Neural progenitor cell (in vitro differentiated cells): ENCODE results near the gene LIPC. TPM values are rescaled to one million over a fixed set of nuclear protein-coding genes. Genes with fewer than 3 reads are reported as not detected.

Source experiments
- DNase-seq: peaks from one replicate; pipeline ENCODE4 v3.0.0-alpha.2; 2016; ENCODE audit warnings: low spot score
- H2AFZ ChIP-seq: fragments of 200-600 bp; sonication (generic); replicated peaks from 2 replicates; pipeline ENCODE4 v1.6.1; 2016; ENCODE audit warnings: antibody characterized with exemption
- H3F3A ChIP-seq: fragments of 200-600 bp; sonication (generic); 2 replicates; pipeline ENCODE4 v1.6.1; 2016; ENCODE audit warnings: antibody characterized with exemption, low read depth
- H3K27ac ChIP-seq: fragments of 200-600 bp; sonication (generic); 2 replicates; pipeline ENCODE4 v1.5.1; 2016; ENCODE audit warnings: mild to moderate bottlenecking
- H3K27me3 ChIP-seq: fragments of 200-600 bp; sonication (generic); 2 replicates; pipeline ENCODE4 v1.6.1; 2016; ENCODE audit warnings: mild to moderate bottlenecking, moderate library complexity
- H3K36me3 ChIP-seq: fragments of 200-600 bp; sonication (generic); 2 replicates; pipeline ENCODE4 v1.5.1; 2016
- H3K4me1 ChIP-seq: fragments of 200-600 bp; sonication (generic); 2 replicates; pipeline ENCODE4 v1.6.1; 2016; ENCODE audit warnings: mixed run types
- H3K4me2 ChIP-seq: fragments of 200-600 bp; sonication (generic); 2 replicates; pipeline ENCODE4 v1.6.1; 2016
- H3K4me3 ChIP-seq: fragments of 200-600 bp; sonication (generic); 2 replicates; pipeline ENCODE4 v1.5.1; 2016
- H3K79me2 ChIP-seq: fragments of 200-600 bp; sonication (generic); 2 replicates; pipeline ENCODE4 v1.6.1; 2016; ENCODE audit warnings: low read depth
- H3K9ac ChIP-seq: fragments of 200-600 bp; sonication (generic); 2 replicates; pipeline ENCODE4 v1.6.1; 2016
- H3K9me3 ChIP-seq: fragments of 200-600 bp; sonication (generic); 2 replicates; pipeline ENCODE4 v1.5.1; 2016; ENCODE audit warnings: low read depth
- H4K20me1 ChIP-seq: fragments of 200-600 bp; sonication (generic); 2 replicates; pipeline ENCODE4 v1.6.1; 2016; ENCODE audit warnings: low read depth
- H3K27ac Mint-ChIP-seq: 3 replicates; pipeline ENCODE4 v1.8.0; 2021; ENCODE audit warnings: mixed read lengths
- H3K27me3 Mint-ChIP-seq: 2 replicates; pipeline ENCODE4 v1.8.0; 2022; ENCODE audit warnings: low read depth, mild to moderate bottlenecking, inconsistent platforms, moderate library complexity, mixed read lengths; ENCODE audit not compliant: insufficient read depth
- H3K36me3 Mint-ChIP-seq: 3 replicates; pipeline ENCODE4 v1.8.0; 2021; ENCODE audit warnings: mixed read lengths
- H3K4me1 Mint-ChIP-seq: 3 replicates; pipeline ENCODE4 v1.8.0; 2021; ENCODE audit warnings: mixed read lengths
- H3K4me3 Mint-ChIP-seq: 3 replicates; pipeline ENCODE4 v1.8.0; 2021; ENCODE audit warnings: mild to moderate bottlenecking, moderate library complexity, mixed read lengths
- H3K9me3 Mint-ChIP-seq: 3 replicates; pipeline ENCODE4 v1.8.0; 2020; ENCODE audit warnings: mixed read lengths
- EZH2 ChIP-seq: fragments of 200-600 bp; sonication (generic); IDR thresholded peaks from 2 replicates; pipeline ENCODE4 v1.6.1; 2017; ENCODE audit warnings: antibody characterized with exemption, mild to moderate bottlenecking, moderate library complexity
- EZH2phosphoT487 ChIP-seq: fragments of 200-600 bp; sonication (generic); IDR thresholded peaks from 2 replicates; pipeline ENCODE4 v1.6.1; 2017; ENCODE audit warnings: antibody characterized with exemption
- total RNA-seq: library from RNA; depleted of rRNA; stranded (reverse); fragments of >200 nt; gene quantifications from 2 replicates; pipeline ENCODE4 v1.2.3, GENCODE V29; 2015; ENCODE audit warnings: low replicate concordance
- TF ChIP-seq, protein P1 (sequence below): fragments of 200-600 bp; sonication (generic); IDR thresholded peaks from 2 replicates; pipeline ENCODE4 v1.5.1; 2017; ENCODE audit warnings: antibody characterized with exemption, mild to moderate bottlenecking

Gene LIPC
- total RNA-seq, 1 donor from 2014 or later: not detected

DNA sequence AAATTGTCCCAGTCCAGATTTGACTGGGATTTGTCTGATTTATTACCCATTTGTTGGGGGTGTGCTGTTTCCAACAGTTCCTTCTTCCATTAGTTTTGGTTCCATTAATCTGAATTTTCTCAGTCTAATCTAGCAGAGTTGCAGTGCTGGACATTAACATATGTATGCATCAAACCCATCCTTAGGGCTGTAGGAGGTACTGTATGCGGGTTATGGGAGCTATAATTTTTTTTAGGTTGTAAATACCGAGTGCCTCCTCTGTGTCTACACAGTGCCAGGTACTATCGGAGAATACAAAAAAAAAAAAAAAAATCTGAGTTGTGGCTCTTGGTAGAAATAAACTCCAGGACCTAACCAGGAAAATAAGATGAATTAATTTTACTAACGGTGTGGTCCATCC, 133.8 kb downstream of the LIPC start:
- peaks cover 2% of the 10 kb centered on the region for H3K4me1 Mint-ChIP-seq
- no peak overlapping the region for H3K4me3 Mint-ChIP-seq
- H3K27me3 Mint-ChIP-seq: no peaks in the 10 kb centered on the region
- H3K4me1 ChIP-seq: no peaks in the 10 kb centered on the region
- no peak for DNase-seq
- no peak overlapping the region for H3K9ac ChIP-seq
- no peak overlapping the region for H3K4me2 ChIP-seq
- H3F3A ChIP-seq: no peaks in the 10 kb centered on the region
- no peaks in the 10 kb centered on the region for H3K9me3 ChIP-seq
- no peaks in the 10 kb centered on the region for H3K79me2 ChIP-seq
- no peaks in the 10 kb centered on the region for H3K27me3 ChIP-seq
- H2AFZ ChIP-seq: no peak overlapping the region
- no peak for TF ChIP-seq EZH2phosphoT487
- H3K27ac Mint-ChIP-seq: no peak overlapping the region
- peaks cover 4% of the 10 kb centered on the region for H3K9me3 Mint-ChIP-seq
- no peaks in the 10 kb centered on the region for H3K36me3 Mint-ChIP-seq
- H3K4me3 ChIP-seq: no peak overlapping the region
- H4K20me1 ChIP-seq: no peaks in the 10 kb centered on the region
- H3K36me3 ChIP-seq: no peaks in the 10 kb centered on the region
- H3K27ac ChIP-seq: no peak overlapping the region

DNA sequence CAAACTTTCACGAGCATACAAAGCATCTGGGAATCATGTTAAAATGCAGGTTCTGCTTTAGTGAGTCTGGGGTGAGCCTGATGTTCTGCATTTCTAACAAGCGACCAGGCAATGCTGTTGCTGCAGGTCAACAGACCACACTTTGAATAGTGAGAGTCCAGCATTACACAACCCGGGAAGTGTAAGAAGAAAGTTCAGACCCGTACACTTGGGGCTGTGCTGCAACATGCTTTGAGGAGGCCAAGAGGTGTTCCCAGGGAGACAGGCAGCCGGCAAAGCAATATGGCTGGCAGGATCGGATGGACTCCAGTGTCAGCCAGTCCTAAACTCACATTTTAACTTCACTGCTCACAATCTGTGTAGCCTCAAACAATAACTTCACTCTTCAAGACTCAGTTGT, 134.2 kb downstream of the LIPC start:
- H3K4me3 Mint-ChIP-seq: no peak overlapping the region
- H3K79me2 ChIP-seq: no peaks in the 10 kb centered on the region

DNA sequence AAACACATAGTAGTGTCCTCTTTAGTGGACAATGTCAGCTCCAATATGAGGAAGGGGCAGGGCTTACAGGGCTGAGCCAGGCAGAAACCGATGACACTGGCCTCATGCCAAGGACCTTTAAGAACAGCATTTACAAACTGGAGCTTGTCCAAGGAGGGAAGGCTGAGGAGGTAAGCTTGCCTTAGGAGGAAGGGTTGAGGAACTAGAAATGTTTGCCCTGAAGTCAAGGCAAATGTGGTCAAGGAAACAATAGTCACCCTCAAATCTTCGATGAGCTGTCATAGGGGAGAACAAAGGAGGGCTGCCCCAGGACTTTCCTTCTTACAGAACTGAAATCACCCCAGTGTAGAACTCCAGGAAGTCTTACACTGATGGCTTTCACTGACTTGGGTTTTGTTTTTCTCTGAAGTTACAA, 136.4 kb downstream of the LIPC start:
- Mint-ChIP-seq H3K36me3 (no peaks in the 10 kb centered on the region), H3K27ac (no peak overlapping the region), H3K9me3 (peaks cover 4% of the 10 kb centered on the region), H3K4me1 (peaks cover 5% of the 10 kb centered on the region), H3K27me3 (peaks cover 3% of the 10 kb centered on the region), H3K4me3 (no peak overlapping the region)
- Histone ChIP-seq H3K79me2 (no peaks in the 10 kb centered on the region), H2AFZ (peak overlapping the region; percentile 79), H3F3A (no peaks in the 10 kb centered on the region), H3K4me2 (no peak overlapping the region), H3K4me1 (no peaks in the 10 kb centered on the region), H3K9ac (no peak overlapping the region), H3K27me3 (no peaks in the 10 kb centered on the region), H3K9me3 (no peaks in the 10 kb centered on the region), H3K27ac (no peak overlapping the region), H3K36me3 (no peaks in the 10 kb centered on the region), H4K20me1 (no peaks in the 10 kb centered on the region), H3K4me3 (no peak overlapping the region)
- TF ChIP-seq EZH2 (no peak), EZH2phosphoT487 (no peak)
- TF ChIP-seq, protein P1, sequence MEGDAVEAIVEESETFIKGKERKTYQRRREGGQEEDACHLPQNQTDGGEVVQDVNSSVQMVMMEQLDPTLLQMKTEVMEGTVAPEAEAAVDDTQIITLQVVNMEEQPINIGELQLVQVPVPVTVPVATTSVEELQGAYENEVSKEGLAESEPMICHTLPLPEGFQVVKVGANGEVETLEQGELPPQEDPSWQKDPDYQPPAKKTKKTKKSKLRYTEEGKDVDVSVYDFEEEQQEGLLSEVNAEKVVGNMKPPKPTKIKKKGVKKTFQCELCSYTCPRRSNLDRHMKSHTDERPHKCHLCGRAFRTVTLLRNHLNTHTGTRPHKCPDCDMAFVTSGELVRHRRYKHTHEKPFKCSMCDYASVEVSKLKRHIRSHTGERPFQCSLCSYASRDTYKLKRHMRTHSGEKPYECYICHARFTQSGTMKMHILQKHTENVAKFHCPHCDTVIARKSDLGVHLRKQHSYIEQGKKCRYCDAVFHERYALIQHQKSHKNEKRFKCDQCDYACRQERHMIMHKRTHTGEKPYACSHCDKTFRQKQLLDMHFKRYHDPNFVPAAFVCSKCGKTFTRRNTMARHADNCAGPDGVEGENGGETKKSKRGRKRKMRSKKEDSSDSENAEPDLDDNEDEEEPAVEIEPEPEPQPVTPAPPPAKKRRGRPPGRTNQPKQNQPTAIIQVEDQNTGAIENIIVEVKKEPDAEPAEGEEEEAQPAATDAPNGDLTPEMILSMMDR: no peak
- no peak for DNase-seq

More for the DNA sequence above, 134.2 kb downstream of the LIPC start:
- H3K27ac ChIP-seq: no peak overlapping the region
- no peaks in the 10 kb centered on the region for H3K27me3 Mint-ChIP-seq
- no peaks in the 10 kb centered on the region for H3K9me3 ChIP-seq
- H3K36me3 ChIP-seq: no peaks in the 10 kb centered on the region
- no peak overlapping the region for H3K4me3 ChIP-seq
- no peaks in the 10 kb centered on the region for H3K36me3 Mint-ChIP-seq
- TF ChIP-seq, protein P1: no peak
- no peak for TF ChIP-seq EZH2phosphoT487
- no peak for TF ChIP-seq EZH2
- no peaks in the 10 kb centered on the region for H3K27me3 ChIP-seq
- H3K4me2 ChIP-seq: no peak overlapping the region
- no peak overlapping the region for H3K27ac Mint-ChIP-seq
- no peaks in the 10 kb centered on the region for H3F3A ChIP-seq
- no peaks in the 10 kb centered on the region for H4K20me1 ChIP-seq
- no peak for DNase-seq
- H3K9ac ChIP-seq: no peak overlapping the region
- no peak overlapping the region for H2AFZ ChIP-seq
- no peaks in the 10 kb centered on the region for H3K4me1 ChIP-seq
- H3K9me3 Mint-ChIP-seq: peaks cover 4% of the 10 kb centered on the region
- peaks cover 2% of the 10 kb centered on the region for H3K4me1 Mint-ChIP-seq

DNA sequence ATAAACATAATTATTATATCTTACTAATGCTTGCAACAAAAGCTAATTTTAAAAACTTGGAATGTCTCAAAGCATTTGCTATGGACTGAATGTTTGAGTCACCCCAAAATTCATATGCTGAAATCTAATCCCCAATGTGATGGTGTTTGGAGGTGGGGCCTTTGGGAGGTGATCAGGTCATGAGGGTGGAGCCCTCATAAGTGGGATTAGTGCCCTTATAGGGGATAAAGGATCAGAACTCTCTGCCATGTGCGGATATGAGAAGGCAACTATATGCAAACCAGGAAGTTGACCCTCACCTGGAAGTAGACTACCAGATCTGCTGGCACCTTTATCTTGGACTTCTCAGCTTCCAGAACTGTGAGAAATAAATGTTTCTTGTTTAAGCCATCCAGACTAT, 137.7 kb downstream of the LIPC start:
- Histone ChIP-seq H3K9me3 (no peaks in the 10 kb centered on the region), H2AFZ (no peak overlapping the region), H3K36me3 (no peaks in the 10 kb centered on the region), H3K9ac (no peak overlapping the region), H3F3A (no peaks in the 10 kb centered on the region), H3K79me2 (no peaks in the 10 kb centered on the region), H3K27ac (no peak overlapping the region), H3K4me3 (no peak overlapping the region), H3K4me2 (no peak overlapping the region), H3K27me3 (no peaks in the 10 kb centered on the region), H4K20me1 (no peaks in the 10 kb centered on the region), H3K4me1 (no peaks in the 10 kb centered on the region)
- no peak for DNase-seq
- H3K36me3 Mint-ChIP-seq: no peaks in the 10 kb centered on the region
- TF ChIP-seq, protein P1: no peak
- TF ChIP-seq EZH2 (no peak), EZH2phosphoT487 (no peak)
- peaks cover 5% of the 10 kb centered on the region for H3K4me1 Mint-ChIP-seq
- H3K27ac Mint-ChIP-seq: no peak overlapping the region
- H3K9me3 Mint-ChIP-seq: peaks cover 4% of the 10 kb centered on the region
- H3K27me3 Mint-ChIP-seq: peaks cover 3% of the 10 kb centered on the region
- H3K4me3 Mint-ChIP-seq: no peak overlapping the region
